Fibroblast of upper back skin (primary cell): ENCODE data around the gene DLG5.

Experiments used
- DNase-seq: peaks from one replicate; pipeline ENCODE4 v3.0.0-alpha.2; 2013

Gene DLG5

GRCh38 chr10:77909749-77910375 is 16.7 kb downstream of the DLG5 start:
- peak; percentile 19 for DNase-seq

GRCh38 chr10:77909021-77909748 is 17.4 kb downstream of the DLG5 start:
- DNase-seq: no peak

- DNase-seq: no peak
Measured at GRCh38 chr10:77907900-77908717, 18.4 kb downstream of the DLG5 start.

- no peak for DNase-seq
Measured at GRCh38 chr10:77907462-77907861, 19.1 kb downstream of the DLG5 start.

- DNase-seq: no peak
Measured at GRCh38 chr10:77906951-77907421, 19.6 kb downstream of the DLG5 start.

GRCh38 chr10:77905781-77906180 is 20.8 kb downstream of the DLG5 start:
- no peak for DNase-seq

- DNase-seq: no peak
Measured at GRCh38 chr10:77905086-77905748, 21.3 kb downstream of the DLG5 start.

GRCh38 chr10:77904100-77904840 is 22.3 kb downstream of the DLG5 start:
- DNase-seq: no peak

GRCh38 chr10:77902159-77902558 is 24.4 kb downstream of the DLG5 start:
- no peak for DNase-seq

GRCh38 chr10:77901743-77902142 is 24.8 kb downstream of the DLG5 start:
- no peak for DNase-seq

- no peak for DNase-seq
Measured at GRCh38 chr10:77899690-77900089, 26.9 kb downstream of the DLG5 start.

- DNase-seq: peak; percentile 62
Measured at GRCh38 chr10:77899080-77899477, 27.5 kb downstream of the DLG5 start.

- DNase-seq: no peak
Measured at GRCh38 chr10:77898323-77899079, 28.1 kb downstream of the DLG5 start.

- no peak for DNase-seq
Measured at GRCh38 chr10:77896058-77896457, 30.5 kb downstream of the DLG5 start.

GRCh38 chr10:77894058-77894457 is 32.5 kb downstream of the DLG5 start:
- DNase-seq: no peak

GRCh38 chr10:77893386-77893785 is 33.2 kb downstream of the DLG5 start:
- no peak for DNase-seq

- no peak for DNase-seq
Measured at GRCh38 chr10:77892761-77893160, 33.8 kb downstream of the DLG5 start.

- DNase-seq: no peak
Measured at GRCh38 chr10:77892021-77892739, 34.4 kb downstream of the DLG5 start.

GRCh38 chr10:77890097-77890496 is 36.5 kb downstream of the DLG5 start:
- no peak for DNase-seq

GRCh38 chr10:77889277-77889903 is 37.2 kb downstream of the DLG5 start:
- no peak for DNase-seq

GRCh38 chr10:77888356-77888703 is 38.2 kb downstream of the DLG5 start:
- DNase-seq: no peak
